NCI-H82 treated with DMSO at 0.1 percent for 48 hours (cell line): ENCODE data around the gene GPC3.

Experiments used
- DNase-seq: peaks from one replicate; lab custom pipeline; 2025; ENCODE audit not compliant: unreplicated experiment; lab: John Stamatoyannopoulos, UW

The GPC3 gene

GRCh38 chrX:133929836-133930464 is 55.4 kb downstream of the GPC3 start:
- DNase-seq, result no peak

GRCh38 chrX:133928365-133928764 is 57.0 kb downstream of the GPC3 start:
- no peak for DNase-seq

GRCh38 chrX:133926809-133927208 is 58.6 kb downstream of the GPC3 start:
- no peak for DNase-seq

GRCh38 chrX:133926099-133926498 is 59.3 kb downstream of the GPC3 start:
- DNase-seq, result no peak

- DNase-seq, result no peak
These were observed 60.8 kb downstream of the GPC3 start for GRCh38 chrX:133924548-133924947.

- no peak for DNase-seq
These were observed 61.8 kb downstream of the GPC3 start for GRCh38 chrX:133923548-133923947.

- DNase-seq, result no peak
These were observed 62.3 kb downstream of the GPC3 start for GRCh38 chrX:133923113-133923512.

GRCh38 chrX:133922390-133922771 is 63.0 kb downstream of the GPC3 start:
- no peak for DNase-seq

GRCh38 chrX:133921764-133922389 is 63.5 kb downstream of the GPC3 start:
- peak; percentile 56 for DNase-seq

GRCh38 chrX:133921086-133921485 is 64.3 kb downstream of the GPC3 start:
- DNase-seq, result no peak

- no peak for DNase-seq
These were observed 67.0 kb downstream of the GPC3 start for GRCh38 chrX:133918361-133918771.

GRCh38 chrX:133916984-133917722 is 68.2 kb downstream of the GPC3 start:
- DNase-seq, result no peak

GRCh38 chrX:133913658-133914388 is 71.6 kb downstream of the GPC3 start:
- DNase-seq, result no peak

- DNase-seq, result no peak
These were observed 72.4 kb downstream of the GPC3 start for GRCh38 chrX:133913009-133913408.

GRCh38 chrX:133911825-133912495 is 73.4 kb downstream of the GPC3 start:
- DNase-seq, result no peak

- DNase-seq, result no peak
These were observed 74.9 kb downstream of the GPC3 start for GRCh38 chrX:133910539-133910938.

GRCh38 chrX:133909888-133910287 is 75.5 kb downstream of the GPC3 start:
- no peak for DNase-seq

GRCh38 chrX:133908223-133908955 is 77.0 kb downstream of the GPC3 start:
- no peak for DNase-seq

- DNase-seq, result no peak
These were observed 77.8 kb downstream of the GPC3 start for GRCh38 chrX:133907606-133908005.

- no peak for DNase-seq
These were observed 80.1 kb downstream of the GPC3 start for GRCh38 chrX:133905305-133905704.
